Endothelial cell (in vitro differentiated cells): ENCODE measurements around the gene PRR36. TPM values are rescaled to one million over a fixed set of nuclear protein-coding genes. Genes with fewer than 3 reads are reported as not detected.

ENCODE experiments used
- DNase-seq: peaks from one replicate; pipeline ENCODE4 v3.0.0; 2021; ENCODE audit warnings: low spot score
- H3K27ac Mint-ChIP-seq: one replicate; pipeline ENCODE4 v1.8.0; 2021; ENCODE audit warnings: mixed read lengths, inconsistent platforms; ENCODE audit not compliant: unreplicated experiment
- H3K27me3 Mint-ChIP-seq: one replicate; pipeline ENCODE4 v1.8.0; 2021; ENCODE audit warnings: mild to moderate bottlenecking, moderate library complexity, mixed read lengths, inconsistent platforms; ENCODE audit not compliant: unreplicated experiment
- H3K36me3 Mint-ChIP-seq: one replicate; pipeline ENCODE4 v1.8.0; 2021; ENCODE audit warnings: mild to moderate bottlenecking, low read depth, mixed read lengths, inconsistent platforms; ENCODE audit not compliant: unreplicated experiment
- H3K4me1 Mint-ChIP-seq: one replicate; pipeline ENCODE4 v1.8.0; 2021; ENCODE audit warnings: mild to moderate bottlenecking, mixed read lengths, inconsistent platforms; ENCODE audit not compliant: unreplicated experiment
- H3K4me3 Mint-ChIP-seq: one replicate; pipeline ENCODE4 v1.8.0; 2021; ENCODE audit warnings: mild to moderate bottlenecking, mixed read lengths, inconsistent platforms; ENCODE audit not compliant: unreplicated experiment
- H3K9me3 Mint-ChIP-seq: one replicate; pipeline ENCODE4 v1.8.0; 2021; ENCODE audit warnings: mixed read lengths, inconsistent platforms; ENCODE audit not compliant: unreplicated experiment
- total RNA-seq: library from RNA; stranded (reverse); fragmentation: NEBNext Ultra II Directional; extraction: Animal tissue kit (Norgen Biotek cat#: 25700); gene quantifications from one replicate; pipeline ENCODE4 v1.2.1, GENCODE V29; 2021; ENCODE audit not compliant: unreplicated experiment
- TF ChIP-seq, protein P1 (sequence below): fragments of 200-600 bp; sonication (generic); IDR thresholded peaks from one replicate; pipeline ENCODE4 v1.5.0; 2021; ENCODE audit warnings: antibody characterized with exemption; ENCODE audit not compliant: unreplicated experiment

PRR36 gene
- total RNA-seq, 1 donor from 2014 or later = 0.23 TPM

DNA sequence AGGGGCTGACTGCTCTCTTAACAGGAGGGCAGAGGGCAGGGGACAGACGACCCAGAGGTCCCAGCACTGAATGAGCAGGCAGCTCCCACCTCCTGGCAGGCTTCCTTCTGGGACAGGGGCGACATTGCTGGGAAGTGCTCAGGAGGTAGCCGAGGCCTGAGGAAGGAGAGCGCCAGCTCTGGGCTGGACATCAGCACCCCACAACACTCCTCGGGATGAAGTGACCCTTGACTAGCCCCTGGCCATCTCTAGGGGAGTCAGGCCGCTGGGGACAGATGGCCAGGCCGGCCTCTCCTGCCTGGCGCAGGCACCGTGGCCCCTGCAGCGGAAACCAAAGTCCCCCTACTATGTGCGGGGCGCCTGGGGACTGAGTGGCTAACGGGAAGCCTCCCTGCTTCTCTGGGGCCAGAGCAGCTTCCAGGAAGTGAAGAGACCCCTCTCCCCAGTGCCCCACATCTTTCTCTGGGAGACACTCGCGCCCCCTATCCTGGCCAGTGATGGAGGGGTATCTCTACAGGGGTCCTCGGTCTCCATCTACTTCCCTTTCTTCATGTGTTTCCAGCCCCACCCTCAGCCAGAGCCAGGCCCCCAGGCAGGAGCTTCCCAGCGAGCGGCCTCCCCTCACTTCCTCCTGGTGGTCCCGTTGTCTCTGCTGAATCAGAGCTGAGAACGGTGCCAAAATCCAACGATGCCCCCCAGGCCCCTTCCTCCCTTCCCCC, 10.1 kb downstream of the PRR36 start:
- peaks cover 8% of the 10 kb centered on the region for H3K4me1 Mint-ChIP-seq
- no peak for DNase-seq
- no peak overlapping the region for H3K4me3 Mint-ChIP-seq
- H3K36me3 Mint-ChIP-seq = no peaks in the 10 kb centered on the region
- peaks cover 23% of the 10 kb centered on the region for H3K27me3 Mint-ChIP-seq
- TF ChIP-seq, protein P1, sequence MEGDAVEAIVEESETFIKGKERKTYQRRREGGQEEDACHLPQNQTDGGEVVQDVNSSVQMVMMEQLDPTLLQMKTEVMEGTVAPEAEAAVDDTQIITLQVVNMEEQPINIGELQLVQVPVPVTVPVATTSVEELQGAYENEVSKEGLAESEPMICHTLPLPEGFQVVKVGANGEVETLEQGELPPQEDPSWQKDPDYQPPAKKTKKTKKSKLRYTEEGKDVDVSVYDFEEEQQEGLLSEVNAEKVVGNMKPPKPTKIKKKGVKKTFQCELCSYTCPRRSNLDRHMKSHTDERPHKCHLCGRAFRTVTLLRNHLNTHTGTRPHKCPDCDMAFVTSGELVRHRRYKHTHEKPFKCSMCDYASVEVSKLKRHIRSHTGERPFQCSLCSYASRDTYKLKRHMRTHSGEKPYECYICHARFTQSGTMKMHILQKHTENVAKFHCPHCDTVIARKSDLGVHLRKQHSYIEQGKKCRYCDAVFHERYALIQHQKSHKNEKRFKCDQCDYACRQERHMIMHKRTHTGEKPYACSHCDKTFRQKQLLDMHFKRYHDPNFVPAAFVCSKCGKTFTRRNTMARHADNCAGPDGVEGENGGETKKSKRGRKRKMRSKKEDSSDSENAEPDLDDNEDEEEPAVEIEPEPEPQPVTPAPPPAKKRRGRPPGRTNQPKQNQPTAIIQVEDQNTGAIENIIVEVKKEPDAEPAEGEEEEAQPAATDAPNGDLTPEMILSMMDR = no peak
- no peak overlapping the region for H3K27ac Mint-ChIP-seq
- H3K9me3 Mint-ChIP-seq = no peaks in the 10 kb centered on the region

DNA sequence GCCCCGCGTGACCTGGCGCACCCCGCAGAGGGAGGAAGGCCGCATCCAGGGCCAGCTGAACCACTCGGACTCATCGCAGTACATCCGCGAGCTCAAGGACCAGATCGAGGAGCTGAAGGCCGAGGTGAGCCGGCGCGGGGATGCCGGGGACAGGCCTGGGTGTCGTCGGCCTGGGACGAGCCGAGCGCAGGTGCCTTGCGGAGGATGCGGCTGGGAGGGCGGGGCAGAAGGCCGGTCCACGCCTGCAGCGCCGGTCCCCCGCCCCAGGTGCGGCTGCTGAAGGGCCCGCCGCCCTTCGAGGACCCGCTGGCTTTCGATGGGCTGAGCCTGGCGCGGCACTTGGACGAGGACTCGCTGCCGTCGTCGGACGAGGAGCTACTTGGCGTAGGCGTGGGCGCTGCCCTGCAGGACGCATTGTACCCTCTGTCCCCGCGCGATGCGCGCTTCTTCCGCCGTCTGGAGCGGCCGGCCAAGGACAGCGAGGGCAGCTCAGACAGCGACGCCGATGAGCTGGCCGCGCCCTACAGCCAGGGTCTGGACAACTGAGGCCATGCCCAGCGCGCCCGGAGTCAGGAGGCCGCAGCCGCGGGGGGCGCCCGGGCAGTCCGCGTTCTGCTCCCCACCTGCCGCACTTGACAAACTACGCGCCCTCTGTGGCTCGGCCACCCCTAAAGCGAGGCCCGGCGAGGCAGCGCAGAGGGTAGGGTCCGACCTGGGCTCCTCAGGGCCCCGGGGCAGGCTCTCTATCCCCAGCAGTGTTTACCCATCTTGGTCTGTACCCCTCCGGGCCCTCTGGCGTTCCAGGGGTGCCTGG, 10.8 kb downstream of the PRR36 start:
- H3K9me3 Mint-ChIP-seq = no peaks in the 10 kb centered on the region
- TF ChIP-seq, protein P1 = no peak
- peaks cover 22% of the 10 kb centered on the region for H3K27me3 Mint-ChIP-seq
- no peak overlapping the region for H3K27ac Mint-ChIP-seq
- H3K4me1 Mint-ChIP-seq = peaks cover 9% of the 10 kb centered on the region
- DNase-seq = no peak
- H3K4me3 Mint-ChIP-seq = no peak overlapping the region
- no peaks in the 10 kb centered on the region for H3K36me3 Mint-ChIP-seq

DNA sequence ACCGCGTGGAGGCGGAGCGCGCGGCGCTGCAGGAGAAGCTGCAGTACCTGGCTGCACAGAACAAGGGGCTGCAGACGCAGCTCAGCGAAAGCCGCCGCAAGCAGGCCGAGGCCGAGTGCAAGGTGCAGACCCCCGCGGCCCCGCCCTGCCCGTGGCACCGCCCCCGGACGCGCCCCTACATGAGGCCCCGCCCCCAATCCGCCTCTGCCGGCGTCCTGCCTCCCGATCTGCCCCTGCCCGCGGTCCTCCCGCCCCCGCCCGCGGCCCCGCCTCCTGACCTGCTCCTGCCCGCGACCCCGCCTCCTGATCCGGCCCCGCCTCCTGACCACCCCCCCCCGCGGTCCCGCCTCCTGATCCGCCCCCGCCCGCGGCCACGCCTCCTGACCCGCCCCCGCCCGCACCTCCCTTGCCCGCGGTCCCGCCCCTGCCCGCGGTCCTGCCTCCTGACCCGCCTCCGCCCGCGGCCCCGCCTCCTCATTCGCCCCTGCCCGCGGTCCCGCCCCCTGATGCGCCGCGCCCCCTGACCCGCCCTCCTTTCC, 11.7 kb downstream of the PRR36 start:
- no peak overlapping the region for H3K4me3 Mint-ChIP-seq
- TF ChIP-seq, protein P1 = no peak
- no peaks in the 10 kb centered on the region for H3K9me3 Mint-ChIP-seq
- peaks cover 11% of the 10 kb centered on the region for H3K4me1 Mint-ChIP-seq
- H3K27ac Mint-ChIP-seq = no peak overlapping the region
- no peaks in the 10 kb centered on the region for H3K36me3 Mint-ChIP-seq
- DNase-seq = peak; percentile 87
- peaks cover 23% of the 10 kb centered on the region for H3K27me3 Mint-ChIP-seq

DNA sequence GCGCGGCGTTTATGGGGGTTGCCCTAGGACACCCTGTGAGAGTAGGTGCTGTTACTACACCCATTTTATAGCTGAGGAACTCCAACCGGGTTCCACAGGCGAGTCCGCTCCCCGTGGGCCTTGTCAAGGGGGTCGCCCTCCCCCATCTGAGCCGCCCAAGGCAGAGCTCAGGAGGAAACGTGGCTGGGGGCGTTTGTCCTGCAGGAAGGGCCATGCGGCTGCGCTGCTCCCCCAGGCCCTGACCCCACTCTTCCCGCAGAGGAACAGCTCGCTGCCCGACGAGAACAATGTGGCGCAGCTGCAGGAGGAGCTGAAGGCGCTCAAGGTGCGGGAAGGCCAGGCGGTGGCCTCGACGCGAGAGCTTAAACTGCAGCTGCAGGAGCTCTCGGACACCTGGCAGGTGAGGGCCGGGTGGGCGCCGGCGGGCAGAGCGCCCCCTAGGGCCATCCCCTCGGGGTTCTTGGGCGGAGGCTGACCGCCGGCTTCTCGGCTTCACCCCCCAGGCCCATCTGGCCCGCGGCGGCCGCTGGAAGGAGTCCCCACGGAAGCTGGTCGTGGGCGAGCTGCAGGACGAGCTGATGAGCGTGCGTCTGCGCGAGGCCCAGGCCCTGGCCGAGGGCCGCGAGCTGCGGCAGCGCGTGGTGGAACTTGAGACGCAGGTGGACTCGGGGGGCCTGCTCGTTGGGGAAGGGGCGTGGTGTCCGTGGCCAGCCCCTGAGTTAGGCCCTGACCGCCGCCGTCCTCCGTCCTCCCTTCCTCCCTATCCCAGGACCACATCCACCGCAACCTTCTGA, 12.4 kb downstream of the PRR36 start:
- DNase-seq = no peak
- H3K27me3 Mint-ChIP-seq = peaks cover 22% of the 10 kb centered on the region
- H3K27ac Mint-ChIP-seq = no peak overlapping the region
- TF ChIP-seq, protein P1 = peak; percentile 36
- H3K4me1 Mint-ChIP-seq = peaks cover 11% of the 10 kb centered on the region
- peak overlapping the region; percentile 21 for H3K4me3 Mint-ChIP-seq
- H3K36me3 Mint-ChIP-seq = no peaks in the 10 kb centered on the region
- no peaks in the 10 kb centered on the region for H3K9me3 Mint-ChIP-seq
